ENCODE measurements around the gene PFN2.

- TF ChIP-seq, protein P1, sequence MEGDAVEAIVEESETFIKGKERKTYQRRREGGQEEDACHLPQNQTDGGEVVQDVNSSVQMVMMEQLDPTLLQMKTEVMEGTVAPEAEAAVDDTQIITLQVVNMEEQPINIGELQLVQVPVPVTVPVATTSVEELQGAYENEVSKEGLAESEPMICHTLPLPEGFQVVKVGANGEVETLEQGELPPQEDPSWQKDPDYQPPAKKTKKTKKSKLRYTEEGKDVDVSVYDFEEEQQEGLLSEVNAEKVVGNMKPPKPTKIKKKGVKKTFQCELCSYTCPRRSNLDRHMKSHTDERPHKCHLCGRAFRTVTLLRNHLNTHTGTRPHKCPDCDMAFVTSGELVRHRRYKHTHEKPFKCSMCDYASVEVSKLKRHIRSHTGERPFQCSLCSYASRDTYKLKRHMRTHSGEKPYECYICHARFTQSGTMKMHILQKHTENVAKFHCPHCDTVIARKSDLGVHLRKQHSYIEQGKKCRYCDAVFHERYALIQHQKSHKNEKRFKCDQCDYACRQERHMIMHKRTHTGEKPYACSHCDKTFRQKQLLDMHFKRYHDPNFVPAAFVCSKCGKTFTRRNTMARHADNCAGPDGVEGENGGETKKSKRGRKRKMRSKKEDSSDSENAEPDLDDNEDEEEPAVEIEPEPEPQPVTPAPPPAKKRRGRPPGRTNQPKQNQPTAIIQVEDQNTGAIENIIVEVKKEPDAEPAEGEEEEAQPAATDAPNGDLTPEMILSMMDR (IDR thresholded peaks at IDR 0.05), result no peak
- TF ChIP-seq POLR2A (IDR thresholded peaks at IDR 0.05), result no peak
Observed at GRCh38 chr3:150015901-150016300, 45.2 kb upstream of the PFN2 start.
